Mesangial cell (primary cell): ENCODE results near the gene DNAJB9. TPM values are rescaled to one million over a fixed set of nuclear protein-coding genes. Genes with fewer than 3 reads are reported as not detected.

Experiments used
- total RNA-seq: library from RNA; depleted of rRNA; stranded (reverse); fragments of >200 nt; gene quantifications from 2 replicates; pipeline ENCODE4 v1.2.3, GENCODE V29; 2015

The DNAJB9 gene
- total RNA-seq, result 12.2 and 26.9 TPM in 2 replicates

GRCh38 chr7:108569381-108570145 is at the start of gene DNAJB9, which contains the start of gene THAP5:
DNAJB9 (plus strand) TSS chr7:108569874; CDS start chr7:108571727, 1,853 bp downstream.
THAP5 (minus strand) TSS chr7:108569706; CDS start chr7:108569569, 137 bp downstream.

GRCh38 chr7:108525985-108526767 is 43.5 kb upstream of the DNAJB9 start, which contains the start of gene PNPLA8:
PNPLA8 (minus strand) TSS chr7:108526135; CDS start chr7:108515491, 10,644 bp downstream.

Other genes starting within 250 kb of the DNAJB9 start
- 0.98 and 4.9 TPM in 2 replicates for gene NRCAM, start 113.4 kb upstream of the DNAJB9 start, total RNA-seq
- gene PNPLA8, start 43.7 kb upstream of the DNAJB9 start, total RNA-seq, result 6.8 and 8.0 TPM in 2 replicates
- gene THAP5, start 168 bp upstream of the DNAJB9 start, total RNA-seq, result 9.9 and 11.0 TPM in 2 replicates